ENCODE measurements around the gene DCBLD1.

DCBLD1 gene

DNA sequence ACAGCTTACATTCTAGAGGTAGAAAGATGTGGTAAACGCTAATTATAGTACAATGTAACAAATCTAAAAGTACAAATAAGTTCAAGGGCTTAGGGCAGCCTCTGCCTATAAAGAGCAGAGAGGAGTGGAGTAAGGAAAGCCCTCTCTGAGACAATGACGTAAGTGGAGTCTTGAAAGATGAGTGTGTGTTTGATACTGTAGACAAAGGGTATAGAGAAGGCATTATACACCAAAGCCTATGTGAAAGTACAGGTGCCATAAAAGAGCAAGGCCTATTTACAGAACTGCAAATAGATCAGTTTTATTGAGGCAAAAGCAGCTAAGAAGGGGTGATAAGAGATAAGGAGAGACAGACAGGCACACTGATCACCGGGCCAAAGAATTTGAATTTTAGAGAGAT is 108.9 kb downstream of the DCBLD1 start:
- TF ChIP-seq, protein P1, sequence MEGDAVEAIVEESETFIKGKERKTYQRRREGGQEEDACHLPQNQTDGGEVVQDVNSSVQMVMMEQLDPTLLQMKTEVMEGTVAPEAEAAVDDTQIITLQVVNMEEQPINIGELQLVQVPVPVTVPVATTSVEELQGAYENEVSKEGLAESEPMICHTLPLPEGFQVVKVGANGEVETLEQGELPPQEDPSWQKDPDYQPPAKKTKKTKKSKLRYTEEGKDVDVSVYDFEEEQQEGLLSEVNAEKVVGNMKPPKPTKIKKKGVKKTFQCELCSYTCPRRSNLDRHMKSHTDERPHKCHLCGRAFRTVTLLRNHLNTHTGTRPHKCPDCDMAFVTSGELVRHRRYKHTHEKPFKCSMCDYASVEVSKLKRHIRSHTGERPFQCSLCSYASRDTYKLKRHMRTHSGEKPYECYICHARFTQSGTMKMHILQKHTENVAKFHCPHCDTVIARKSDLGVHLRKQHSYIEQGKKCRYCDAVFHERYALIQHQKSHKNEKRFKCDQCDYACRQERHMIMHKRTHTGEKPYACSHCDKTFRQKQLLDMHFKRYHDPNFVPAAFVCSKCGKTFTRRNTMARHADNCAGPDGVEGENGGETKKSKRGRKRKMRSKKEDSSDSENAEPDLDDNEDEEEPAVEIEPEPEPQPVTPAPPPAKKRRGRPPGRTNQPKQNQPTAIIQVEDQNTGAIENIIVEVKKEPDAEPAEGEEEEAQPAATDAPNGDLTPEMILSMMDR (IDR thresholded peaks at IDR 0.05; ENCODE audit: insufficient read depth, missing control alignments) = no peak
- no peak for DNase-seq (ENCODE audit: insufficient read length, low spot score)
- FAIRE-seq = no peak

DNA sequence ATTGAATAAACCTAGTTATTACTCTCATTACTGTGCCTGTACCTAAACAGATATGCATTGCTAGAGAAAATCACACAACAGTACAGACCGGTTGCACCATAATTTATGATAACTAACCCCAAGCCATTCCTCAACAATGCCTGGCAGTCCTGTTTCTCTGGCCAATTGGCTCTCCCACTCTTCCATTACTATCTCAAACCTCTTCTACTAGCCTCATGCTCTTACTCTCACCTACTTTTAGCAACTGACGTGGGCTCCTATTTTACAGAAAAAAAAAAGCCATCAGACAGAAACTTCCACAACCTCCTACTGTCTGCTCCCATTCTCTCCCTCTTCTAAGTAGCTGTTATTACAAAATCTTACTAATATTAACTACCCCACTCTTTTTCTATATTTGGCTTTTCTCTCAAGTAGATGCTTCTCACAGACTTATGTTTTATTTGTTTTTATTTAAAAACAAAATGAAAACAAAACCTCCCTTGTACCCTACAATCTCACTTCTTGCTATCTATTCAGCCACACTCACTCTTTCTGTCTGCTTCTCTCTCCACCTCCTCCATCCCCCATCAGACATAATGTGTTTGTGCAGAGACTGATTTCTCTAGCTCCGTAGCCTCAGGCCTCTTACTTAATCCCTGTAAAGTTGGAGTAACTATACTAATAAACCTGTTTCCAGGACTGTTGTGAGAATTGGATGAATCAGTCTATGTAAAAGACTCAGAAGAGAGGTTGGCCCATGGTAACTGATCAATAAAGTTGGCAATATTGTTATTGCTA is 110.7 kb downstream of the DCBLD1 start:
- DNase-seq (ENCODE audit: insufficient read length, low spot score) (no peak), FAIRE-seq (no peak)
- TF ChIP-seq, protein P1 (IDR thresholded peaks at IDR 0.05; ENCODE audit: insufficient read depth, missing control alignments) = no peak

DNA sequence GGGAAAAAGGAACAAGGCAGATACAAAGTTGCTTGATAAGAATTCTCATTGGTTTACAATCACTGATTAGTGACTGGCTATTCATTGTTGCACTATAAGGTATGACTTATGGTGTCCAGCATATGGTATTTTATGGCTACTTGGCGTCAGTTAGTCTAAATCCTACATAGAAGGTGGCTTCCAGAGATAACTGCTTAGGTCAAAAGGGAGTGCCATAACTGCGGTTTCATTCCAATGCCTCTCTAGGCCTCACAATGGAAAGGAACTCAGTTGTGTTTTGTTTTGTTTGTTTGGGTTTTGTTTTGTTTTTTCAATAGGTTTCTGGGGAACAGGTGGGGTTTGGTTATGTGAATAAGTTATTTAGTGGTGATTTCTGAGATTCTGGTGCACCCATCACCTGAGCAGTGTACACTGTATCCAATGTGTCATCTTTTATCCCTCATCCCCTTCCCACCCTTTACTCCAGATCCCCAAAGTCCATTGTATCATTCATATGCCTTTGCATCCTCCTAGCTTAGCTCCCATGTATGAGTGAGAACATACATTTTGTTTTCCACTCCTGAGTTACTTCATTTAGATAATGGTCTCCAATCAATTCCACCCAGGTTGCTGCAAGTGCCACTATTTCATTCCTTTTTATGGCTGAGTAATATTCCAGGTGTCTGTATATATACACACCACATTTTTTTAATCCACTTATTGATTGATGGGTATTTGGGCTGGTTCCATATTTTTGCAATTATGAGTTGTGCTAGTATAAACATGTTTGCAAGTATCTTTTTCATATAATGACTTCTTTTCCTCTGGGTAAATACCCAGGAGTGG is 112.8 kb downstream of the DCBLD1 start:
- FAIRE-seq = no peak

DNA sequence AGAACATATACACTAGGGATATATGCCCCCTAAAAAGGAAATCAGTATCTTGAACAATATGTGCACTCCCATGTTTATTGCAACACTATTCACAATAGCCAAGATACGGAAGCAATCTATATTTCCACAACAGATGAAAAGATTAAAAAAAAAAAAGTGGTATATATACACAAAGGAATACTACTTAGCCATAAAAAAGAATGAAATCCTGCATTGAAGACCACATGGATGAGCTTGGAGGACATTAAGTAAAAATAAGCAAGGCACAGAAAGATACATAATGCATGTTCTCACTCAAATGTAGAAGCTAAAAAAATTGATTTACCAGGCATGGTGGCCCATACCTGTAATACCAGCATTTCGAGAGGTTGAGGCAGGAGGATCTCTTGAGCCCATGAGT is 115.3 kb downstream of the DCBLD1 start:
- no peak for DNase-seq (ENCODE audit: insufficient read length, low spot score)
- TF ChIP-seq, protein P1 (IDR thresholded peaks at IDR 0.05; ENCODE audit: insufficient read depth, missing control alignments) = no peak
- no peak for FAIRE-seq

More for the DNA sequence above, 112.8 kb downstream of the DCBLD1 start:
- TF ChIP-seq, protein P1 (IDR thresholded peaks at IDR 0.05; ENCODE audit: insufficient read depth, missing control alignments) = no peak
- no peak for DNase-seq (ENCODE audit: insufficient read length, low spot score)

Measured in D721Med (cell line).